ENCODE measurements around the gene WBP1.
"Not testable (repeated sequence)": the region's sequence is repeated elsewhere in the genome, so short reads cannot be mapped to it uniquely, and the experiment has no call there.

WBP1 gene

GRCh38 chr2:74458132-74458937 lies at the start of gene WBP1:
Gene WBP1, plus strand, starts transcription at chr2:74458438. Its CDS starts 165 bp downstream, at chr2:74458603.
- peak; percentile 99 for DNase-seq (ENCODE audit: low read depth)

DNA sequence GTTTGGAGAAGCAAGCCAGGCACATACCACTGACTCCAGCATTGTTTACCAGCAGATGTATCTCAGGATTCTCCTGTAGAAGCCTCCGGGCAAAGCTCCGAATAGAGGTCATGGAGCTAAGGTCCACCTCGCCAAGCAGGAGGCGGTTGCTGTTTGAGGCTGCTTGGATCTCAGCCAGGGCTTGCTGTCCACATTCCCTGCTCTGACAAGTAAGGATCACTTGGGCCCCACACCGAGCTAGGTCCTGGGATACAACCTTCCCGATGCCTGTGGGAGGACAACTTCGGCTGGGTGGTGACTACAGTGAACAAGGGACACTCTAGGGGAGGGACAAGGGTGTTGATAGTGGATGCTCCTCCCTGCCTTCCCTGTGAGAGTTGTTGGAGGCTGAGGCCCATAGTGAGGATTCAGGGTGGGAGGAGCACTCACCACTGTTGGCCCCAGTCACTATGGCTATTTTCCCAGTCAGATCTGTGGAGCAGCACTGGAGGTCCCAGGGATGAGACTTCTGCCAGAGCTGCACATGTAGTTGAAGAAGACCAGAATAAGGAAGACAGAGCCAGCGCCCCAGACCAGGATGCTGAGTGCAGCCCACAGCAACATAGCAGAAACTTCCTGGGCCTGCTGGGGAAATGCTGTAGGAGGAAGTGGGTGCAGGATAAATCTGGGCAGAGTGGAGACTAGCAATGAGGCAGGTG lies 45.1 kb upstream of the WBP1 start:
- no peak for DNase-seq (ENCODE audit: low read depth)

- DNase-seq (ENCODE audit: low read depth): no peak
Observed at GRCh38 chr2:74414441-74414840, 43.8 kb upstream of the WBP1 start.

DNA sequence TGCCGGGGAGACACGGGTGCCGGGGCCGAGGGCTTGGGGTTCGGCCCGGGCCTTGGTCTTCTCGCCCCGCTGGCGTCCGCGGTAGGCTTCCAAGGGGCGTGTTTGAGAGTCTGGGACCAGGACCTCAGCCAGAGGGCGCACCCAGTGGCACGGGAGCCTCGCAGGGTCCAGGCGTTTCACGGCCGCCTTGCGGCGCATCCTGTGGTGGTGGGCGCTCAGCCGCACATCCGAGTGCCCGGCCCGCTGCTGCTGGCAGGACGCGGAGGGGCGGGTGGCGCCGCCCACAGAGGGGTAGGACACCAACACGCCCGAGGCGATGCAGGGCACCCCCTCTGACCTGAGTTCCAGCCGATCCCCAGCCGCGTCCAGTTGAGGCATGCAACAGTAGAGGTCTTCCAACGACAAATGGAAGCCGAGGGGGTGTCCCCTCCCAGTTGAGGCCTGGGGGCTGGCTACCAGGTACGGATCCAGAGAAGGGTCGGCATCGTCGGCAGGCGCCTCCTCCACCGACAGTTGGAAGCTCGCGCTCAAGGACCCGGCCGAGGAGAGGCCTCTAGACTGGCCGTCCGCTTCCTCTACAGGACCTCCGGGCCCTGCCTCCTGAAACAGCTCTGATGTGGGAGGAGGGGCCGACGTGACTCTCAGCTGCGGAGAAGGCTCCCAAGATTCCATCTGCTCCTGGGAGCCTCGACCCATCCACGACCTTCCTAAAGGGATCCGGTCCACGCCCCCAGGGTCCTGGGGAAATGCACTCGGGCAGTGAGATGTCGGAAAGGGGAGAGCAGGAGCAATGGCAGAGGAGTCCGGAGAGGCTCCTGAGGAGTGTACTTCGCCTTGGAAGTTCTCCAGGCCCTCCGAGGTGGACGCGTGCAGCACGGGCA lies 43.1 kb upstream of the WBP1 start:
- no peak for DNase-seq (ENCODE audit: low read depth)

DNA sequence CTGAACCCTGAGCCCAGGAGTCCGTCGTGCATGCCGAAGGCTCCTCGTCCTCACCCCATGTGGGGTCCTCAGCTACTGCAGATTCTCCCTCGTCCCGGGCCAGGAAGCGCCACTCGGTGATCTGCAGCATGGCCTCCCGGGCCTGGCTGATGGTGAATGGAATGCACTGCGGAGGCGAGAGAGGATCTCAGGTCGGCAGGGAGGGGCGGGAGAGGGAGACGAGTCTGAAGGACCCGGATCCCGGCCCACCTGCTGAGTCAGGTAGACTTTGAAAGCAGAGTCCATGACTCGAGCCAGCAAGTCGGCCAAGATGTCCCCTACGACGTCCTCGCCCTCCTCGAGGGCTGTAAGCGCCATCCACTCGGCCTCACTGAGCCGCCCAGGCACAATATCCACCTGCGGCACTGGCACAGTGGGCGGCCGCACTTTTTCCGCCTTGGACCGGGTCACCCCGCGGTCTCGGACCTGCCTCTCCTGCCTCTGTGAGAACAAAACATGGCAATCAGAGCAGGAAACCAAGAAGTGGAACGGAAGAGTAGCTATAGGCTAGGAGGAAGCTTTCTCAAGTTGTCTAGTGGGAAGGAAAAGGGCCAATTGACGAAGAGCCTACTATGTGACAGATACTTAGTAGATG lies 42.4 kb upstream of the WBP1 start:
- DNase-seq (ENCODE audit: low read depth): no peak

- no peak for DNase-seq (ENCODE audit: low read depth)
Observed at GRCh38 chr2:74416778-74417177, 41.5 kb upstream of the WBP1 start.

- DNase-seq (ENCODE audit: low read depth): no peak
Observed at GRCh38 chr2:74417197-74417596, 41.0 kb upstream of the WBP1 start.

DNA sequence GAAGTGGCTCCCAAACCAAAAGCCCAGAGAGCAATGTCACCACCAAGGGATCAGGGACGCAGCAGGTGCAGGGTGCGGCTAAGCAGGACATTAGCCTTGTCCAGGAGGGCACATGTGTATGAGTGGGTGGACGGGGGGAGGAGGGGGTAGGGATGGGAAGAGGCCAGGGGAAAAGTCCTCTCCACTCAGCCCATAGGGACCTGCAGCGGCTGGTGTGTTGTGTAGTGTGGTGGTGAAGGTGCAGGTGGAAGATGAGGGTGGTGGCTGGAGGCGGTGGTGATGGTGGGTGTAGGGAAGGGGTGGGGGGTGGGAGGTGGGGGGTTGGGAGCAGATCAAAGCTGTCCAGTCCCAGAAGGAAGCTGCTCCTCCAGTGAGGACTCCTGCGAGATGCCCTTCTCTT lies 40.5 kb upstream of the WBP1 start:
- no peak for DNase-seq (ENCODE audit: low read depth)

DNA sequence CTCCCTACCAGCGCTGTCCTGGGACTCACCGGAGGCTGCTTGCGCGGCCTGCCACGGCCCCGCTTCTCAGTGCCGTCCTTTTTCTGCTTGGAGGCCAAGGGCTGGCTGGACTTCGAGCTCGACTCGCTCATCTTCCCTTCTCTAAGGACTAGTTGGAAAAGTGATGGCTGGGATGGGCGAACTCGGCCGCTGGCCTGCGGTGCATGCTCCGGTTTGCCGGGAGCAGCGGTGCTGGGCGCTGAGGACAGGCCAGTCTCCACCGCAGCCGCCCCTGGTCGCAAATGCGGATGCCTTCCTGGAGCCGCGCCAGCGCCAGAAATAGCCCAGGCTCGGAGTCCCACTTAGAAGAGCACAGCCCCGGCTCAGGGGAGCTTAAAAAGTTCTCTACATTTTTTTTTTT lies 39.9 kb upstream of the WBP1 start:
- DNase-seq (ENCODE audit: low read depth): no peak

DNA sequence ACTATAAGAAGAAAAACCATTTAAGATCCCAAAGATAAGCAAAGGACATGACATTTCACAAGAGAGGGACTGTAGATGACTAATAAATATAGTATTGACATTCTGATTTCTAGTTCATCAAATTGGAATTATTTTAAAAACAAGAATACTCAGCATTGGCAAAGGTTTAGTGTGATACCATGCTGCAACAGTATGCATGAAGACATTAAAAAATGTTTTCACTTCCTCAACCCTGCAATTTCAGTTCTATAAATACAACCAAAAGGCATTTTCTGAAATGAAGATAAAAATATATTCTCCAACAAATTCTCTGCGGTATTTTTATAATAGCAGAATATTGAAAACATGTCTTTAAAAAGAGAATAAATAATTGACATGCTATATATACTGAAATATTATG lies 38.9 kb upstream of the WBP1 start:
- DNase-seq (ENCODE audit: low read depth): no peak

DNA sequence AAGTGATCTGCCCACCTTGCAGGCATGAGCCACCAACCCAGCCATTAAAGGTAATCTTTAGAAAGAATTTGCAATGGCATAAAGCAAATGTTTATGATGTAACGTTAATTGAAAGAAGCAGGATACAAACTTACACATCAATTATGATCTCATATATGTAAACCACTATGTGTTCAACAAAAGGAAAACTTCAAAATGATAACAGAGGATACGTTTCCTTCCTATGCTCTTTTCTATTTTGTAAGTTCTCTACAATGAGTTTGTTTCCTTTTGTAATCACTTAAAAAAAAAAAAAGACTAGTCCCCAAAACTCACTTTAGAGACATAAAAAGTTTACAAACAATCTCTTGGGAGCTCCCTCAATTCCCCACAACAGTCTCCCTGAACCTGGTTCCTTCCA lies 38.2 kb upstream of the WBP1 start:
- DNase-seq (ENCODE audit: low read depth): no peak

- not testable (repeated sequence) for DNase-seq (ENCODE audit: low read depth)
Observed at GRCh38 chr2:74420443-74421103, 37.7 kb upstream of the WBP1 start.

DNA sequence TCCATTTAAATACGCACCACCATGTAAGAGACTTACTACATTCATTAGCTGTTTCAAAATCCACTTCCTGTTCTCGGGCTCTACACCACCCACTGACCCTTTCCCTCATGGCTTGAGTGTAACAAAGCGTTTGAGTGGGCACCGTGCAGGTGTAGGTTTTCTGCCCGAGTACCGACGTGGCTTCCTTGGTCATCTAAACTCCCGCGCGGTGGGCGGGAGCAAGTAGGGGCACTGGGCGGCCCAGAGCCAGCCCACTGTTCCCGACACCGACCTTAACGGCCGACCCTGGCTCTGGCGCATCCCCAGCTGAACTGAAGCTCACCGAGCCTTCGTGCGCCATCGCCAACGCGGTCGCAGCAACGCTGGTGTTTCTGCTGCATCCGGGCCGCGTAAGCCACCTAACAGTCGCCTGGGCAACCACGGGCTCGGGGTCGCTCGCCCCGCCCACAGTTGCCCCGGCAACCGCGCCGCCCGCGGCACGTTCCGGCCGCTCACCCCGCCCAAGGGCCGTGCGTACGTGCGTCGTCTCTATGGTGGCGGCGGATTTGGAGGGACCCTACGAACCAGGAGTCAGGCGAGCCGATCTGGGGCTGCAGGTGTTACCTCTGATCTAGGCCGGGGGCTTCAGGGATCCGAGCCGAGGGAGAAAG lies 36.9 kb upstream of the WBP1 start, which contains the start of the genes C2orf81 and WDR54:
Gene C2orf81 (minus strand): TSS at position 399 of the 650 bp plus-strand sequence. CDS start 59 bp downstream, at position 340.
Gene WDR54 (plus strand): TSS at position 510 of the 650 bp plus-strand sequence. CDS start 424 bp downstream, outside the sequence.
- peak; percentile 78 for DNase-seq (ENCODE audit: low read depth)

DNA sequence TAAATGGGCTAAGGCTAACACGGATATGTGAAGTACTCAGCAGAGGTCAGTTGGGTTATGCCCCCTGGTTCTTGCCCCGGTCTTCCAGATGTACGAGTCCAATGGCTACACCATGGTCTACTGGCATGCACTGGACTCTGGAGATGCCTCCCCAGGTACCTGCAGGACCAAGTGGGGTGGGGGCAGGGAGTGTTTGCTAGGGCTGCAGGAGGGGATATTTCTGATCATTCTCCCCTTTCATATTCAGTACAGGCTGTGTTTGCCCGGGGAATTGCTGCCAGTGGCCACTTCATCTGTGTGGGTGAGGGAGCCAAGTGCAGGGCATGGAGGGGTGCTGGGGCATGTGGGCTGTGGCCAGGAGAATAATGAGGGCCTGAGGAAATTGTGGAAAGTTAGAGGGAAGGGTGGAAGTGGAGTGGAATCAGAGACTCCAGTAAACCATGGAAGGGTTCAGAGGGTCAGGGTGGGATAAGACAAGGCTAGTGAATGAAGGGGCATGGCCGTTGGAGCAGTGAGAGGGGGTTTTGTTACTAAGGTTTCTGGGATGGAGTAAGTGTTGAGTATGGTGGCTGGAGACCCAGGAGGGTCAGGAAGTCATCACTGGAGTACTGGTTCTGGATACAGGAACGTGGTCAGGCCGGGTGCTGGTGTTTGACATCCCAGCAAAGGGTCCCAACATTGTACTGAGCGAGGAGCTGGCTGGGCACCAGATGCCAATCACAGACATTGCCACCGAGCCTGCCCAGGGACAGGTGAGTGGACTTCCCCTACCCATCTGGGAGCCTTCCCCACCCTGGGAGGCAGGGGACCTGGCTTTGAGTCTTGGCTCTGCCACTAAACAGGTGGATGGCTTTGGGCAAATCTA lies 34.8 kb upstream of the WBP1 start:
- DNase-seq (ENCODE audit: low read depth): no peak

DNA sequence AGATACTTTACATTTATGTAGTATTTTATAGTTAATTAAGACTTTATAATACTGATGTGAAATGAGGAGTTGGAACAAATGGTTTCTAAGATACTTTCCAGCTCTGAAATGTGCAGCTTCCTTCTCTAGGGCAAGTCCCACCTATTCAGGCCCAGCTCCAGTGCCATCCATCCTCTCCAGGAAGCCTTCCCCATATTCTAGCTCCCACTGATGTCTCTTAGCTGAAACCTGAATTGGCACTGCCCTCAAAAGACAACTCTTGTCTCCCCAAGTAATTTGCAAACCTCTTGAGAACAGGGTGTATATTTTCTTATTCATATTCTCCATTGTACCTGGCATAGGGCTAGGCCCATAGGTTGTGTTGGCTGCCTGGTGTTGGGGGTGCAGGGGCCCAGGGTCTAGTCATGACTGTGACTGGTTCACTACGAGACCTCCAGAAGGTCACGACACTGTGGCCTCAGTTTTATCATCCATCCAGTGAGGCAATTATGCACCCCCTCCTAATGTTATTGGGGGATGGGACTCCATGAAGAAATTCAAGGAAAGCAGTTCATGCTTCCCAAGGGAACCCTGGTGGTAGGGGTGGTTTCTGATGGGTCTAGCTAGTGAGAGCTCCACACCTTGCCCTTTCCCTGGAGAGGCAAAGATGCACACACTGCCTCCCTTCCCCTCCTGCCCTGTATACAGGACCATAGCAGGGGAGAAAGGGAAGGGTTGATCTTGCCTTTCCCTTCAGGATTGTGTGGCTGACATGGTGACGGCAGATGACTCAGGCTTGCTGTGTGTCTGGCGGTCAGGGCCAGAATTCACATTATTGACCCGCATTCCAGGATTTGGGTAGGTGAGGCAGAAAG lies 33.9 kb upstream of the WBP1 start:
- no peak for DNase-seq (ENCODE audit: low read depth)

- DNase-seq (ENCODE audit: low read depth): no peak
Observed at GRCh38 chr2:74424995-74425406, 33.2 kb upstream of the WBP1 start.

DNA sequence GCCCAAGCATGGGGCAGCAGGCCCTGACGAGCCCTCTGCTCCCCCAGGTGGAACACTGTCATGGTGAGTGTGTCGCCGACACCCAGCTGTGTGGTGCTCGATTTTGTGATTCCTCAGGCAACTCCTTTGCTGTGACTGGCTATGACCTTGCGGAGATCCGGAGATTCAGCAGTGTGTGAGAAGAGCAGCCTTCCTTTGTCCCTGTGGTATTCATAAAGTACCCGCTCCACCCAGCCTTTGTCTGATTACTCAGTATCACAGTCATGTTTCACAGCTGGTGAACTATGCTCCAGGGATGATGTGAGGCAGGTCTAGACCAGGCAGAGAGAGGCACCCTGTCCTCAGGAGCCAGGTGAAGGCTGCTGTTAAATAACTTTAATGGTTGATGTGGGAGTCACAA lies 32.7 kb upstream of the WBP1 start:
- DNase-seq (ENCODE audit: low read depth): no peak

DNA sequence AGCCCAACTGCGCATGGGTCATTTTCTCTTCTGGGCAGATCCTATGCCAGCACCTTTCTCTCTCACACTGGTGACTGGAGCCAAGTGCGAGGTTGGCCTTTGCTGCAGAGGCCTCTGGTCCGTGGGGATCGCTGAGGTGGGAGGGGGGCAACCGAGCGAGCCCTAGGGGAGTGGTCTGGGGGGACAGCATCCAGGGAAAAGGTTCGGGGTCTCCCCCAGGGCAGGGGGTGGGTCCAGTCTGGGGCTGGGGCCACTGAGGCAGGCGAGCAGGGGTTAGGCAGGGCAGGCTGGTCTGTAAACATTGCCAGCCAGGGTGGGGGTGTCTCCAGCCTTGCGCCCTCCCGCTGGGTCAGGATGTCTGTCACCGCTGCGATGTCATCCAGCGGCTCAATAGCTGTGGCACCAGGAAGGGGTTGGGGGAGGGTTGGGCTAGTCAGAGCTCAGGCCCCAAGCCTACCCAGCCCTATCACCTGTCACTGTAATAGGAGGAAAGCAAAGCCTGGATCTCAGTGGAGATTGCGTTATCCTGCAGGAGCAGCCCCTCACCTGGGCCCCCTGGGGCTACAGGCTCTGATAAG lies 32.0 kb upstream of the WBP1 start:
- DNase-seq (ENCODE audit: low read depth): no peak

All from CMK (cell line).